Measurements from ENCODE around the gene ALG3.

ALG3 gene

DNA sequence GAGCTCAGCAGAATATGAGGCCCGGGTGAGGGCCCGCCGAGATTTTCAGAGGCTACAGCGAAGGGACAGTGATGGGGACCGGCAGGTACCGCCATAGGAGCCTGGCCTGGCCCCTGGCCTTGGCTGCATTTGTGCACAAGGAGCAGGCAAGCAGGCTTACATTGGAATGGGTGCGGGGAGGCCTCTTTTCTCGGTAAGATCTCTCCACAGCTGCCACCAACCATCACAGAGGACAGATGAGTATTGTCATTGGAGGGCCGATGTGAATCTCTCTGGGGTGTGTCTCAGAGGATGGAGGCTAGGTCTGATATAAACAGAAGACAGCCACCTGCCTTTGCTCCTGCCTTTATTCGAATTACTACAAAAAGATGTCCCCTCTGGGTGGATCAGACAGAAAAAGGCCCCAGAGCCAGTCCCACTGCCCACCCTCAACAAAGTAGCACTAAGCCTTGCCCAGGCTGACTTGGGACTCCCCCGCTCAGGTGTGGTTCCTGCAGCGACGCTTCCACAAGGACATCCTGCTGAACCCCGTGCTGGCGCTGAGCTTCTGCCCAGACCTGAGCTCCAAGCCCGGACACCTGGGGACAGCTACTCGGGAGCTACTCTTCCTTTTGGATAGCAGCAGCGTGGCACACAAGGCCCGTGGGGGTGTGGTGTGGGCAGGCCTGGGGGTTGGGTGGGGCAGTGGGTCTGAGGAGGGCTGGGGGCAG lies 13.9 kb downstream of the ALG3 start:
- DNase-seq, result no peak

DNA sequence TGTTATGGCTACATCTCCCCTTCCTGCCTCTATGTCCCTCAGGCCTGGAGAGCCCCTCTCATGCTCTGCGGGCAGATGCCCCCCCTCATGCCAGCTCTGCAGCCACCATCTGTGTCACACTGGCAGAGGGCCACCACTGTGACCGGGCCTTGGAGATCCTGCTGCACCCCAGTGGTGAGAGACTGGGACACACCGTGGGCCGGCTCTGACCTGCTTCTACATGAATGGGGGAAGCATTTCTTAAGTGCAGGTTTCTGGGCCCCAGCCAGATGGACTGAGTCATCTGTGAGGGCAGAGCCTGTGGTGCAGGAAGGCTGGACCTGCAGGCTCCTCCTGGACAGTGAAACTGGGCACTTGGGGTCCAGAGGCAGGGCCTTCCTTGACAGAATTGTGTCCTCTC lies 14.5 kb downstream of the ALG3 start:
- no peak for DNase-seq

DNA sequence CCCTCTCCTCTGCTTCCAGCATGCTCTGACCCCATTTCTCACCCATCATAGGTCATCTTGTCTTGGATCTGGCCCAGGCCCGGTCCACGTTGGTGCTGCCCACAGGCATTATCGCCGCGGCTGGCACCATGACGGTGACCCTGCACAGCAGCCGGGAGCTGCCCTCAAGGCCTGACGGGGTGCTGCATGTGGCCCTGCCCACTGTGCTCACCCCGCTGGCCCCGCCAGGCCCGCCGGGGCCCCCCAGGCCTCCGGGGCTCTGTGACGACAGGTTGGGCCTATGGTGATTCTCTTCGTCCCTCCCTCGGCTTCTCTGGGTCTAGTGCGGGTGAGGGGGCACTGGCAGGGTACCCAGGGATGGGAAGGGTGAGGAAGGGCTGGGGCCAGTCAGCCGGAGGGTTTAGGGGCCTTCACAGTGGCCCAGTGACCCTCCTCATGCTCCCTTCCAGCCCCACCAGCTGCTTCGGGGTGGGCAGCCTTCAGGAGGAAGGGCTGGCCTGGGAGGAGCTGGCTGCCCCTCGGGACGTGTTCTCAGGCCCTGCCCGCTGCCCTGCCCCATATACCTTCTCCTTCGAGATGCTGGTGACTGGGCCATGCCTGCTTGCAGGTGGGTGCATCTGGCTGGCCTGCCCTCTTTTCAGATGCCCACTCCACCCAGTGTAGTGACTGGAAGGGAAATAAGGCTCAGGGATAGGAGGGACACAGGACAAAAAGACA lies 15.5 kb downstream of the ALG3 start:
- no peak for DNase-seq

DNA sequence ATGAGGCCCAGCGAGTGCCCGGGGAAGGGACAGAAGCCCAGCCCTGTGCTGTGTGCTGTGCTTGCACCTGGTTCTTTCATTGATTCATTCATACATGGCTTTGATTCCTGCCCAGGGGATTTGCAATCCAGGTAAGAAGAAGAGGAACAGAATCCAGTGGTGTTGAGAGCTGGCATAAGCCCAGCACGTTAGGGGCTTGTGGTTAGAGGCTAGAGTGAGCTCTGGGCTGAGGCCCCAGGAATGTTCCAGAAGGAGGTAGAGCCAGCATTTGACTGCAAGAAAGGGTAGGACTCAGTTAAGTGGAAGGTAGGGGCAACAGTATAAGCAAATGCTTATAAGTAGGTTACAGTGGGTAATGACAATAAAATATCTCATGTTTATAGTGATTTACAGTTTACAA lies 17.1 kb downstream of the ALG3 start:
- DNase-seq, result no peak

DNA sequence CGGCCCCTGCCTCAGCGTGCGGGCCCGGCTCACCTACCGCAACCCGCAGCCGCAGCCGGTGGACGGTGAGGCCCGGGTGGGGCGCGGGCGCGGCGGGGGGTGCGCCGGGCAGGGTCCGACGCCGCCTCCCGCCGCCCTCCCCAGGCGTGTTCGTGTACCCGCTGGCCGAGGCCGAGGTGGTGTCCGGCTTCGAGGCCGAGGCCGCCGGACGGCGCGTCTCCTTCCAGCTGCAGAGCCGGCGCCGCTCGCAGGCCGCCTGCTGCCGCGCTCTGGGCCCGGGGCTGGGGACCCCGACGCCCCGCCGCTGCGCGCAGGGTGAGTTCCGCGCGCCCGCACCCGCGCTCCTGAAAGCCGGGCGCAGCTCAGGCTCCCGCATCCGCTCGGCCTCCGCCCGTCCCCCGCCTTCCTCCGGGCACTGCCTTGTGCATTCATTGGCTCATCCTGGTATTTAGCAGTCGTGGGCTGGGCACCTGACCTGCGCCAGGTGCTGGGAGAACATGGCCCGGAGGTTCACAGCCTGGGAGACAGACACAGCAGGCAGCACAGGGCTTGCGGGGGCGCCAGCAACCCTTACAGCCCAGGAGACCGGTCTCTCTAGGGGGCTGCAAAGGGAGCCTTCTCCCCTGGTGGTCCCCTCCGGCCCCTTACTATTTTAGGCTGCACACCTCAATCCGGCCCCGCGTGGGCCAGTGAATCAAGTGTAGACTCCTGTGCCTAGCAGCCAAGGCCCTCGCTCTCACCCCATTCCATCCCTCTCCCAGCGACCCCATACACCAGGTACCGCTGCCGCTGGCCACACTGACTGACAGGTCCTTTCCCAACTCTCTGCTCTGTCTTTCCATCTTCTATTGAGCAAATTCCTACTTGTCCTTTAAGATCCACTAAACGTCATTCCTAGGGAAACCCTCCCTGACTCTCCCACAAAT lies 17.9 kb downstream of the ALG3 start:
- DNase-seq, result no peak

DNA sequence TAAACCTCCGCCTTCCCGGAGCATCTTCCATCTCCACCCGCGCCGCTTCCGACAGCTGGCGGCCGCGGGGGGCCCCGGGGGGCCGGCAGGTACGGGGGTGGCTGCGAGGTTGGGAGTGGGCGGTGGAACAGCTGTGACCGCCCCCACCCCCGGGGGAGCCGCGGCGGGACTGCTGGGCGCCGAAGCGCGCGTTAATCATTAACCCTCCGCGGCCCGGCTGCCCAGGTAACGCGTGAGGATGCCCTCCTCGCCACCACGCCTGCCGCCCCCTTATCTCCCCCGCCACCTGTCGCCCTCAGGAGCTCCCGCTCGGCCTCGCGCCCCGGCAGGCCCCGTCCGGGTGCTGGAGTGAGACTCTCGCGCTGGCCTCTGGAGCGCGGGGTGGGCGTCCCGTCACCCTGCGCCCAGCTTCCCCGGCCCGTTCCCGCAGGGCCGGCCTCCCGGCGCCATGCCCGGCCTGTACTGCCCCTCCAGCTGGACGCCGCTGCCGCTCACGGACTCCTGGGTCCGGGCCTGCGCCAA lies 18.6 kb downstream of the ALG3 start:
- DNase-seq, result no peak

DNA sequence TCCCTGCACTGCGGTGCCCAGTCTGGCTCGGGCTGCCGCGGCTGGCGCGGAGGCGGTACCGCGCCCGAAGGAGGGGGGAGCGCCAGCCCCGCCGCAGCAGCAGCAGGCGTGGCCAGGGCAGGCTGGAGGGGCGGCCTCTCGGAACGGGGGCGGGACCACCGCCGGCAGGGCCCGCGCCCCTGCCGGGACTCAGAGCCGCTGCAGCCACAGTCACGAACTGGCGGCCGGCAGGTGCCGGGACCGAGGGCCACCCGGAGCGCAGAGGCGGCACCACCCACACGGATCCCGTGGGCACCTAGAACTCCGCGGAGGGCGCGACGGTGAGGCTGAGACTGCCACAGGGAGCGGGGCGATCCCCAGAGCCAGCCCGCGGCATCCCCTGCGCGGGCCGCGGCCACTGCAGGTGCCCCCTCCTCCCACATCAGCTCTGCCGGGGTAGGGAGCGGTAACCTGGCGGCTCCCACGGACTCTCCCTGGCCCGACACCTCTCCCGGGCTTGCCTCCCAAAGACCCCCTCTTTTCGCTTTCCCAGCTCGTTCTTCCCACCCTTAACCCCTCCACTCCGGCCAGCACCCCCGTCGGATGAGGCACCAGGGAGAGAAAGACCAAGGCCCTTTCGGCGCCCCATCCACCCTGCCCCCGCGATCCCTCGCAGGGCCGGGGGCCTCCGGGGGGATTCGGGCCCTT lies 19.2 kb downstream of the ALG3 start, which contains the start of gene VWA5B2:
TSS of gene VWA5B2 (plus strand) at position 192 of the 687 bp plus-strand sequence. CDS start 944 bp downstream, outside the sequence.
- DNase-seq, result peak; percentile 48

DNA sequence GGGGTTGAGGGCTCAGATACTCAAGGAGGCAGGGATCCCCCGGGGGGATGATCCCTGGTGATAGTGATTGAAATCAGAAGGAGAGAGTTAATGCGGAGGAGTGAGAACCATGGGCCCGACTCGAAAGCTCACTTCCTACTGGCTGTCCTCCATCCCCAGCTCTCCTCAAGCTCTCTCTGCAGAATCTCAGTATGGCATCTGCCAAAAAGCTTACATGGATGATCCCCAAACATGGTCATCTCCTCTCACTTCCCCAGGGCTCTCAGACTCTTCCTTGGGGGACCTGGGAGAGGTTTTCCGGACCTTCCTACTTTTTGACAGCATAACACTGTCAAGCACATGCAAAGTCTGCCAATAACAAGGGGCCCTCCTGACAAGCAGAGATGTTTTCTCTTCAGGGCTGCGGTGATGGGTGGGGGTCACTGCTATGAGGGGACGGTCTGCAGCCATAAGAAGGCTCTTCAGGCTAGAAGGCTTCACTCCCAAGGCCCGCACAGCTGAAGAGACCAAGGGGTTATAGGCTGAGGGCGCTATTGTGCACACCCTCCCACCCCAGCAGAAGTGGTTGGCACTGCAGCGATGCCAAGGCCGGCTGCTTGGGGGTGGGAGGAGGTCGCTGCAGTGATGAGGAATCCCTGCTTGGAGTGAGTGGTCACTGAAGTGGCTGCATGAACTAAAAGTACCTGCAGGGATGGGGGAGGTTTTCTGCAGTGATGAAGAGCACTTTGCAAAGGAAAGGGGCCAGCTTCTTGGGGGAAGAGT lies 20.2 kb downstream of the ALG3 start:
- no peak for DNase-seq

DNA sequence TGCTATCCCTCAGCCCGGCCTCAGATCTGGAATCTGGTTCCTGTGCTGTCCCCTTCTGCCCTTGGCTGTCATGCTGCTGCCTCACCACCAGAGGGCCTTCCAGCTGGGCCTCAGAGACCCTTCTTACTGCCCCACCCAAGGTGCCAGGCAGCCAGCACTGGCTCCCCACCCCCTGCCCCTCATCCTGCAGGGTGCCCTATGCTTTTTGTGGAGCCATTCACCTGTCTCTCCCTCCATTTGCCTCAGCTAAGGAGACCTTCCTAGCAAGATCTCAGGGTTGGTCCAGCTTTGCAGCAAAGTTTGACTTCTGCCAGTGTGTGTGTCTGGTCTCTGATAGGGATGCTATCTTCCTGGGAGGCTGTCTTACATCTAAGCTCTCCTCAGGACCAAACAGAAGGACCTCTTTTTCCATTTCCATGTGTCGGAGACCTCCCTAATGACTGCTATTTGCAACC lies 21.3 kb downstream of the ALG3 start:
- DNase-seq, result peak; percentile 57

DNA sequence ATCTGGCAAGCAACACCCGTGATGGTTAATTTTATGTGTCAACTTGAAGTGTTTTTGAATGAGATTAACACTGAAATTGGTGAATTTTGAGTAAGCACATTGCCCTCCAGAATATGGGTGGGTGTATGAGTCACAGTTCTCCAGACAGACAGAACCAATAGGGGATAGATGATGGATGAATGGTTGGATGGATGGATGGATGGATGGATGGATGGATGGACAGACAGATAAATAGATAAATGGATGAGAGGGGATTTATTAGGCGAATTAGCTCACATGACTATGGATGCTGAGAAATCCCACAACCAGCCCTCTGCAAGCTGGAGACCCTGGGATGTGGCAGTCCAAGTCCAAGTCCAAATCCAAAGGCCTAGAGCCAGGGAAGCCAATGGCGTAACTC lies 24.8 kb downstream of the ALG3 start:
- no peak for DNase-seq

DNA sequence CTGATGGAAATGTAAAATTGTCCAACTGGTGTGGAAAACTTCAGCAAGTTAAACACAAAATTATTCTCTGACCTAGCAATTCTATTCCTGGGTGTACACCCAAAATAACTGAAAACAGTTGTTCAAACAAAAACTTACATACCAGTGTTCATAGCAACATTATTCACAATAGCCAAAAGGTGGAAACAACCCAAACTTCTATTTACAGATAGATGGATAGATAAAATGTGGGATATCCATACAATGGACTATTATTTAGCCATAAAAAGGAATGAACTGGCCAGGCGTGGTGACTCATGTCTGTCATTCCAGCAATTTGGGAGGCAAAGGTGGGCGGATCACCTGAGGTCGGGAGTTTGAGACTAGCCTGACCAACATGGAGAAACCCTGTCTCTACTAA lies 26.2 kb downstream of the ALG3 start:
- no peak for DNase-seq

DNA sequence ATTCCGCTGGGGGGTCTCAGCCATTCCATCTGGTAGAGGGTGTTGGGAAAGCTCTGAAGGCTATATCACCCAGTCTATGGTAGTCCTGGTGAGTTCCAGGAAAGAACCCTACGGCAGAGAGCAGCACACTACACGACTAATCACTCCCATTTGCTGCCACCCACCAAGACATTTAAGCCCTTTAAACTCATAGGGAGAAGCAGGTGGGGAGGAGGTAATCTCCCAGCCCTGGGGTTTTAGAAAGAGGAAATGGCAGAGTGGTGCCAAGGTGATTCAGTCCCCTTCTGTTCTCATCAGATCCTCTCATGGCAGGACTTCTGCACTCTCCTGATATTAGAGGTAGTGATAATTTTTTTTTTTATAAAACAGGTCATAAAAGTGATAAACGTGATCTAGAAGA lies 29.9 kb downstream of the ALG3 start:
- no peak for DNase-seq

DNA sequence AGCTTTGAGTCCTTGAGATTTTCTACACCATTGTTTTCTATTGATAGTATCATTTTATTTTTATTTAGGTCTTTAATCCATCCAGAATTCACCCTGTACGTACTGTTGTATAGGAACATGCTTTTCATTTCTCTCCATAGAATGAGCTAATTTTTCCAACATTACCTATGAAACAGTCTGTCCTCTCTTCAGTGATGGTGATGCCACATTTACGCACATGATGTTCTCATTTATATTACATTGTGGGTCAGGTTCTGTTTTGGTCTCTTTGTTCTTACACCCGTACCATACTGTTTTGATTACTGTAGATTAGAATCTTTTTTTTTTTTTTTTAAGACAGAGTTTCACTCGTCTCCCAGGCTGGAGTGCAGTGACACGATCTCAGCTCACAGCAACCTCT lies 37.0 kb downstream of the ALG3 start:
- no peak for DNase-seq

DNA sequence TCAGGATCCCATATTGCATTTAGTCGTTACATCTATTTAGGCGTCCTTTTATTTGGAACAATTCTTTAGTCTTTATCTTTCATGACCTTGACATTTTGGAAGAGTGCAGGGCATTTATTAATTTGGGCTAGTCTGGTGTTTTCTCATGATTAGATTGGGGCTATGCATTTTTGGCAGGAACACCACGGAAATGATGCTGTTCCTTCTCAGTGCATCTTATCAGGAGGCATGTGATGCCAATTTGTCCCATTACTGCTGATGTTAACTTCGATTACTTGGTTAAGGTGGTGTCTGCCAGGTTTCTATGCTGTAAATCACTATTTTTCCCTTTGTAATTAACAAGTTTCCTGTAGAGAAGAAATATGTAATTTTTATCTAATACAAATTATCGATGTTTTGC lies 37.5 kb downstream of the ALG3 start:
- no peak for DNase-seq

DNA sequence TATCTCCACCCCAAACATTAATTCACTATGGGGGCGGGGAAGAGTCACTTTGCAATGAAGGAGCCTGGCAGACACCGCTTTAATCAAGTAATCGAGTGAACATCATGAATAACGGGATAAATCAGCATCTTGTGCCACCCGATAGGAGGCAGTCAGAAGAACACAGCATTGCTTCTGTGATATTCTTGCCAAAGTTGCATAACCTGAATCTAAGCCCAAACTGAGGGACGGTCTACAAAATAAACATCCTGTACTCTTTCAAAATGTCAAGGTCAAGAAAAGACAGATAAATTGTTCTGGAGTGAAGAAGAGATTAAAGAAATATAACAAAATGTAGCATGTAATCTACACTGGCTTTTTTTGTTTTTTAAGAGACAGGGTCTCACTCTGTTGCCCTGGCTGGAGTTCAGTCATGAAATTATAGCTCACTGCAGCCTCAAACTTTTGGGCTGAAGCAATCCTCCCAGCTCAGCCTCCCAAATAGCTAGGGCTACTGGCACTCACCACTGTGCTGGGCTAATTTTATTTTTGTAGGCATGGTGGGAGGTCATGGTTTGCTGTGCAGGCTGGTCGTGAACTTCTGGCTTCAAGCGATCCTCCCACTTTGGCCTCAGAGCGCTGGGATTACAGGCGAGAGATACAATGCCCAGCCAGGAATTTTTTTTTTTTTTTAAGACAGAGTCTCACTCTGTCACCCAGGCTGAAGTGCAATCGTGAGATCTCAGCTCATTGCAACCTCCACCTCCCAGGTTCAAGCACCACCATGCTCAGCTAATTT lies 39.4 kb downstream of the ALG3 start:
- DNase-seq, result no peak

DNA sequence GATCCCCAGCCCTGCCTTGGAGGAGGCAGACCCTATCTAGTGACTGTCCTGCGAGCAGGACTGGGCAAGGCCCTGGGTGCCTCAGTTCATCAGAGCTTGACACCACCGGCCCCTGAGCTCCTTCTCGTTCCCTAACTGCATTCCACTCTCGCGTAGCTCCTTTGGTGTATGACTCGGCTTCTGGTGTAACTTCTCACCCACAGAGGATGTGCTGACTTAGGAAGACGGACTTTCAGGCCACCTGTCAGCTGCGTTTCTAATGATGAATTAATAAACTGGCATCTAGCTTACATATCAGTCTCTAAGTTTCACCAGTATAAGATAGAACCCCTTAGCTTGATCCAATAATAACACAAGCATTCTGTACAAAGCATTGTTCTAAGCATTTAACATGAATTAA lies 45.2 kb downstream of the ALG3 start:
- no peak for DNase-seq

DNA sequence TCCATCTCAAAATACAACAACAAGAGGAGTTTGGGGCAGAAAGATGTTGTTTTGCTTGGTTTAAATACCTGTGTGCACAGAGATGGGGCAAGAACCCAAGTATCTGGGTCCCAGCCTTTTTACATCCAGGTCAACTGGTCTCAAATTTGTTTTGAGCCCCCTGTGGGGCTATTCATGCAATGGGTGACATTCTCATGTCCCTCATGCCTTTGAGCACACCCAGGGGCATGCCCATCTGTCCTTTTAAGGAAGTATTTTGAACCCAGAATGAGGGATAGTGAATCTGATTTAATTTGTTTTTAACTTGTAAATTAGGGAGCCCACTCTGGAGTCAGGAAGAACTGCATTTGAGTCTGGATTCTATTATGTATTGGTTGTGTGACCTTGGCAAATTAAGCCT lies 47.9 kb downstream of the ALG3 start:
- no peak for DNase-seq

DNA sequence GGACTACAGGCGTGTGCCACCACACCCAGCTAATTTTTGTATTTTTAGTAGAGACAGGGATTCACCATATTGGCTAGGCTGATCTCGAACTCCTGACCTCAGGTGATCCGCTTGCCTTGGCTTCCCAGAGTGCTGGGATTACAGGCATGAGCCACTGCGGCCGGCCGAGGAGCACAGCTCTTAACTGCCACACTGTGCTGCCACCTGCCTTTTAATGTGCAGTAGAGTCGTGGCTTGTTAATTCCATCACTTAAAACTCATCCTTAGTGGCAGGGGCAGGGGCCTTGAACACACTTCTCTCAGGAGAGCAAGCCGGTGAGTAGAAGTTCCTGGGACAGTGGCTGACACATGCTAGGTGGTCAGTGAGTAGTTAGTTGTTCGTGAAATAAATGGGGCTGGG lies 50.3 kb downstream of the ALG3 start:
- no peak for DNase-seq

DNA sequence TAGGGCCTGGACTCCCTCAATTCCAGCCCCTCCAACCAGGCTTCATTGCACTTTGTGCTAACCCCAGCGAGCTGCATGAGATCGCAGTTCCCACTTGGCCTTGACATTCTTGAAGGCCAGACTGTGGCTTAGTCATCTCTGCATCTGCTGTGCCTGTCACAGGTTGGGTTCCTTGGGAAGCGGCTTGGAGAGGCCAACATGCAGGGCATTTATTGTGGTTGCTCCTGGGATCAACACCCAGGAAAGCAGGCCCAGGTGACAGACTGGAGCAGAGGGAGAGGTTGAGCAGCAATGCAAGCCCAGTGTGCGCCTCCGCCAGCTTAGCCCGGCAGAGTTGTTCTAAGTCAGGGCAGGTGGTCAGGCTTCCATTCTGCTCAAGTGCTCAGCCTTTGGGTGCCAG lies 52.2 kb downstream of the ALG3 start:
- no peak for DNase-seq

DNA sequence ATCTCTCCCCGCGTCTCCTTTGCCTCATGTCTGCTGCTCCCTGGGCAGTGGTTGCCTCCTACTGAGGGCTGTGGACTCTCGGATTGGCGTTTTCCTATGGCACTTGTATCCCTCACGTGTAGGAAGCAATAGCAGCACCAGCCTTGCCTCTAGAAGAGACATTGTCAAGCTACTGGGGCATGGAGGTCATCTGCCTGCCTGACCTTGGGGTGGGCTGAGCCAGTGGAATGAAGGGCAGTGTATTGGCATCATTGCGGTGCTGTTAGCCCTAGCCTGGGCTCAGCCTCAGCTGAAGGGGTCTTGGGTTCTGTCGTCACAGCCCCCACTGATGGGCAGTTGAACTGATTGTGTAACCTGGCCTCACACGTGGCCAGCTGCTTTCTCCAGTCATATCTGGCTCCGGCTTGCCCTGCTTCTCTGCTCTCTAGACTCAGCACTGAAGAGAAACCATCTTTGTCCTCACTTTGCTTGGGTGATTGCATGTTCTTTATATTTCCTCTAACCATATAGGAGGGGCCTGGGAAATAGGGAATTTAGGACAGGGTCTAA lies 54.7 kb downstream of the ALG3 start:
- DNase-seq, result no peak

DNA sequence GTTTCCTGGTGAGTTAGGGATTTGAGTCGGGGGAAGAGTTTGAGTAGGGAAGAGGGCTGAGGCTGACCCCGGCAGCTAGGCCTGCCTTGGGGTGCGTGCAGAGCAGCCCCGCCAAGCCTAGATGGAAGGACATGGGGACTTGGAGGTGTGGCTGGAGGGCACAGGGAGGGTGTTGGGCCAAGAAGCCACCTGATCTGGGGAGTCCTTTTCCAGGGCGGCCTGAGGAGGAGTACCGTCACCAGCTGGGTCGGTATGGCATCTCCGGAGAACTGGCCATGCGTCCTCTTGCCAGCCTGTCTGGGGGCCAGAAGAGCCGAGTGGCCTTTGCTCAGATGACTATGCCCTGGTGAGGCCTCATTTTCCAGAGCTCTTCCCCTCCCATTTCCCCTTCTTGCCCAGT lies 55.9 kb downstream of the ALG3 start:
- DNase-seq, result no peak
